Brain microvascular endothelial cell (primary cell): ENCODE data around the gene GALNT9.
"Not testable (repeated sequence)": the region's sequence is repeated elsewhere in the genome, so short reads cannot be mapped to it uniquely, and the experiment has no call there.

ENCODE experiments used
- DNase-seq: peaks from one replicate; pipeline ENCODE4 v3.0.0-alpha.2; 2020
- H3K27ac ChIP-seq: fragments of 250-450 bp; sonication (Bioruptor Pico); 2 replicates; pipeline ENCODE4 v1.5.1; 2020; ENCODE audit warnings: mild to moderate bottlenecking, moderate library complexity
- H3K27me3 ChIP-seq: fragments of 250-450 bp; sonication (Bioruptor Pico); replicated peaks from 2 replicates; pipeline ENCODE4 v1.5.1; 2020; ENCODE audit warnings: mild to moderate bottlenecking
- H3K36me3 ChIP-seq: fragments of 250-450 bp; sonication (Bioruptor Pico); replicated peaks from 2 replicates; pipeline ENCODE4 v1.5.1; 2020; ENCODE audit warnings: mild to moderate bottlenecking
- H3K4me3 ChIP-seq: 2 replicates; pipeline ENCODE4 v1.5.1; 2011; ENCODE audit warnings: low read depth, mild to moderate bottlenecking, control low read depth, low read length, moderate library complexity
- CTCF ChIP-seq: IDR thresholded peaks from 2 replicates; pipeline ENCODE4 v1.5.1; 2011; ENCODE audit warnings: low read depth, mild to moderate bottlenecking, moderate library complexity, low read length, control low read depth, inconsistent platforms; ENCODE audit errors: missing control alignments
- in situ Hi-C: cut with HindIII; loops from 2 replicates; pipeline ENCODE4 v1.10.0; 2017; ENCODE audit warnings: low sequenced_read_pairs, low pct_ligation_motif_present

Gene GALNT9

GRCh38 chr12:132152411-132152821 is 177.0 kb downstream of the GALNT9 start:
- no peak for TF ChIP-seq CTCF
- no peak for DNase-seq
- Histone ChIP-seq H3K27ac (no peak overlapping the region), H3K4me3 (no peak overlapping the region), H3K27me3 (no peaks in the 10 kb centered on the region), H3K36me3 (peaks cover 8% of the 10 kb centered on the region)
- in situ Hi-C loops: no loop called here

GRCh38 chr12:132151766-132152410 is 177.5 kb downstream of the GALNT9 start:
- no peak for DNase-seq
- TF ChIP-seq CTCF: no peak
- Histone ChIP-seq H3K27ac (no peak overlapping the region), H3K4me3 (no peak overlapping the region), H3K36me3 (peaks cover 7% of the 10 kb centered on the region), H3K27me3 (no peaks in the 10 kb centered on the region)
- in situ Hi-C loops: no loop called here

- H3K27me3 ChIP-seq: no peaks in the 10 kb centered on the region
- H3K27ac ChIP-seq: no peak overlapping the region
- in situ Hi-C loops: no loop called here
- peaks cover 5% of the 10 kb centered on the region for H3K36me3 ChIP-seq
- DNase-seq: no peak
- no peak for TF ChIP-seq CTCF
- H3K4me3 ChIP-seq: no peak overlapping the region
Observed at GRCh38 chr12:132151145-132151765, 178.1 kb downstream of the GALNT9 start.

GRCh38 chr12:132150780-132151144 is 178.6 kb downstream of the GALNT9 start:
- DNase-seq: no peak
- no peaks in the 10 kb centered on the region for H3K27me3 ChIP-seq
- in situ Hi-C loops: no loop called here
- peaks cover 5% of the 10 kb centered on the region for H3K36me3 ChIP-seq
- TF ChIP-seq CTCF: no peak
- no peak overlapping the region for H3K4me3 ChIP-seq
- H3K27ac ChIP-seq: no peak overlapping the region

GRCh38 chr12:132149526-132149925 is 179.9 kb downstream of the GALNT9 start:
- in situ Hi-C loops, H3K27ac ChIP-seq, DNase-seq, H3K27me3 ChIP-seq, H3K4me3 ChIP-seq, H3K36me3 ChIP-seq: not testable (repeated sequence)

GRCh38 chr12:132148368-132149045 is 180.9 kb downstream of the GALNT9 start:
- Histone ChIP-seq H3K4me3 (no peak overlapping the region), H3K36me3 (peaks cover 5% of the 10 kb centered on the region), H3K27me3 (no peaks in the 10 kb centered on the region), H3K27ac (no peak overlapping the region)
- TF ChIP-seq CTCF: no peak
- DNase-seq: no peak
- in situ Hi-C loops: no loop called here
